RWPE2 (cell line): ENCODE results near the gene USP3.

ENCODE experiments used
- ATAC-seq: fragments of 200-7000 bp; cut with Tn5 transposase; 3 replicates; pipeline ENCODE4 v1.9.1; 2021; ENCODE audit warnings: low read depth
- DNase-seq: peaks from one replicate; pipeline ENCODE4 v3.0.0-alpha.2; 2020; ENCODE audit warnings: low spot score
- H3K27ac ChIP-seq: fragments of 450-650 bp; 2 replicates; pipeline ENCODE4 v1.5.1; 2017; ENCODE audit warnings: mild to moderate bottlenecking; ENCODE audit not compliant: poor library complexity, severe bottlenecking
- H3K27me3 ChIP-seq: fragments of 250-450 bp; sonication (Bioruptor Pico); 2 replicates; pipeline ENCODE4 v1.5.1; 2021; ENCODE audit warnings: mild to moderate bottlenecking, moderate library complexity; ENCODE audit not compliant: insufficient read depth, poor library complexity, severe bottlenecking
- H3K36me3 ChIP-seq: fragments of 250-450 bp; sonication (Bioruptor Pico); 2 replicates; pipeline ENCODE4 v1.5.1; 2020; ENCODE audit warnings: low read depth, mild to moderate bottlenecking, moderate library complexity
- H3K4me1 ChIP-seq: fragments of 250-450 bp; sonication (Bioruptor Pico); 2 replicates; pipeline ENCODE4 v1.5.1; 2021; ENCODE audit warnings: mild to moderate bottlenecking, moderate library complexity; ENCODE audit not compliant: insufficient read depth, poor library complexity, severe bottlenecking
- H3K4me3 ChIP-seq: fragments of 250-450 bp; sonication (Bioruptor Pico); 2 replicates; pipeline ENCODE4 v1.5.1; 2021; ENCODE audit warnings: mild to moderate bottlenecking, moderate library complexity; ENCODE audit not compliant: severe bottlenecking
- H3K9me3 ChIP-seq: fragments of 250-450 bp; sonication (Bioruptor Pico); 2 replicates; pipeline ENCODE4 v1.5.1; 2021; ENCODE audit warnings: mild to moderate bottlenecking, moderate library complexity; ENCODE audit not compliant: severe bottlenecking
- CTCF ChIP-seq: fragments of 450-650 bp; IDR thresholded peaks from one replicate; pipeline ENCODE4 v1.5.1; 2017; ENCODE audit warnings: mild to moderate bottlenecking, moderate library complexity; ENCODE audit not compliant: poor library complexity, severe bottlenecking

USP3 gene

GRCh38 chr15:63491116-63491827 is 13.1 kb upstream of the USP3 start:
- H3K27me3 ChIP-seq: no peaks in the 10 kb centered on the region
- no peak for ATAC-seq
- peaks cover 19% of the 10 kb centered on the region for H3K4me1 ChIP-seq
- no peak for DNase-seq
- no peak overlapping the region for H3K4me3 ChIP-seq
- no peak overlapping the region for H3K27ac ChIP-seq
- no peaks in the 10 kb centered on the region for H3K9me3 ChIP-seq
- no peak for TF ChIP-seq CTCF
- no peaks in the 10 kb centered on the region for H3K36me3 ChIP-seq

- H3K27ac ChIP-seq: no peak overlapping the region
- TF ChIP-seq CTCF: no peak
- no peaks in the 10 kb centered on the region for H3K36me3 ChIP-seq
- H3K9me3 ChIP-seq: no peaks in the 10 kb centered on the region
- no peaks in the 10 kb centered on the region for H3K27me3 ChIP-seq
- H3K4me3 ChIP-seq: no peak overlapping the region
- H3K4me1 ChIP-seq: peaks cover 17% of the 10 kb centered on the region
- no peak for ATAC-seq
- DNase-seq: no peak
Observed at GRCh38 chr15:63491979-63492378, 12.4 kb upstream of the USP3 start.

- no peak for TF ChIP-seq CTCF
- Histone ChIP-seq H3K4me1 (peaks cover 20% of the 10 kb centered on the region), H3K27me3 (no peaks in the 10 kb centered on the region), H3K36me3 (no peaks in the 10 kb centered on the region), H3K27ac (no peak overlapping the region), H3K4me3 (no peak overlapping the region), H3K9me3 (no peaks in the 10 kb centered on the region)
- ATAC-seq: peak; percentile 76
- no peak for DNase-seq
Observed at GRCh38 chr15:63492541-63493077, 11.8 kb upstream of the USP3 start.

- Histone ChIP-seq H3K4me1 (peaks cover 20% of the 10 kb centered on the region), H3K36me3 (no peaks in the 10 kb centered on the region), H3K9me3 (no peaks in the 10 kb centered on the region), H3K4me3 (no peak overlapping the region), H3K27me3 (no peaks in the 10 kb centered on the region), H3K27ac (no peak overlapping the region)
- no peak for DNase-seq
- TF ChIP-seq CTCF: no peak
- ATAC-seq: no peak
Observed at GRCh38 chr15:63493436-63493835, 11.0 kb upstream of the USP3 start.

- Histone ChIP-seq H3K27ac (no peak overlapping the region), H3K9me3 (no peaks in the 10 kb centered on the region), H3K4me3 (no peak overlapping the region), H3K27me3 (no peaks in the 10 kb centered on the region), H3K36me3 (no peaks in the 10 kb centered on the region), H3K4me1 (peaks cover 20% of the 10 kb centered on the region)
- ATAC-seq: no peak
- no peak for TF ChIP-seq CTCF
- DNase-seq: no peak
Observed at GRCh38 chr15:63494408-63494807, 10.0 kb upstream of the USP3 start.
